Transverse colon (tissue), 4 donors: ENCODE data around the gene RBM19.

ENCODE experiments used
- EP300 ChIP-seq: sonication (generic); formaldehyde crosslinking; IDR thresholded peaks from one replicate; pipeline ENCODE4 v1.6.1; 2017; ENCODE audit warnings: antibody characterized with exemption, low read depth
- POLR2A ChIP-seq: fragments of 450-650 bp; IDR thresholded peaks from one replicate; pipeline ENCODE4 v1.6.1; 2016; ENCODE audit warnings: antibody characterized with exemption, mild to moderate bottlenecking, moderate library complexity
- POLR2AphosphoS5 ChIP-seq, 3 donors: sonication (generic); formaldehyde crosslinking; IDR thresholded peaks; one replicate each; pipeline ENCODE4 v1.6.1; 2016; ENCODE audit warnings: antibody characterized with exemption in 3 of 3
- TF ChIP-seq, protein P1 (sequence below), 5 experiments: fragments of 200-600 bp in 3 of 5; fragments of 450-650 bp in 2 of 5; sonication (generic) in 3 of 5; IDR thresholded peaks; 1 replicate in 2 of 5; 2 replicates in 3 of 5; pipeline ENCODE4 v1.5.1; 2016 to 2017; ENCODE audit warnings: antibody characterized with exemption in 5 of 5, inconsistent platforms in 3 of 5, mild to moderate bottlenecking in 2 of 5, moderate library complexity in 1 of 5

GRCh38 chr12:113875691-113876090, 90.4 kb downstream of the RBM19 start:
- TF ChIP-seq, protein P1, sequence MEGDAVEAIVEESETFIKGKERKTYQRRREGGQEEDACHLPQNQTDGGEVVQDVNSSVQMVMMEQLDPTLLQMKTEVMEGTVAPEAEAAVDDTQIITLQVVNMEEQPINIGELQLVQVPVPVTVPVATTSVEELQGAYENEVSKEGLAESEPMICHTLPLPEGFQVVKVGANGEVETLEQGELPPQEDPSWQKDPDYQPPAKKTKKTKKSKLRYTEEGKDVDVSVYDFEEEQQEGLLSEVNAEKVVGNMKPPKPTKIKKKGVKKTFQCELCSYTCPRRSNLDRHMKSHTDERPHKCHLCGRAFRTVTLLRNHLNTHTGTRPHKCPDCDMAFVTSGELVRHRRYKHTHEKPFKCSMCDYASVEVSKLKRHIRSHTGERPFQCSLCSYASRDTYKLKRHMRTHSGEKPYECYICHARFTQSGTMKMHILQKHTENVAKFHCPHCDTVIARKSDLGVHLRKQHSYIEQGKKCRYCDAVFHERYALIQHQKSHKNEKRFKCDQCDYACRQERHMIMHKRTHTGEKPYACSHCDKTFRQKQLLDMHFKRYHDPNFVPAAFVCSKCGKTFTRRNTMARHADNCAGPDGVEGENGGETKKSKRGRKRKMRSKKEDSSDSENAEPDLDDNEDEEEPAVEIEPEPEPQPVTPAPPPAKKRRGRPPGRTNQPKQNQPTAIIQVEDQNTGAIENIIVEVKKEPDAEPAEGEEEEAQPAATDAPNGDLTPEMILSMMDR (IDR thresholded peaks at IDR 0.05) = no peak
- TF ChIP-seq POLR2A (no peak), POLR2AphosphoS5 (IDR thresholded peaks at IDR 0.05) (no peak), EP300 (no peak)
